Karpas-422 (cell line): ENCODE results near the gene RFX6. TPM values are rescaled to one million over a fixed set of nuclear protein-coding genes. Genes with fewer than 3 reads are reported as not detected.

Experiments used
- DNase-seq: peaks from one replicate; pipeline ENCODE4 v3.0.0-alpha.2; 2015
- H2AFZ ChIP-seq: fragments of 200-600 bp; sonication (generic); 2 replicates; pipeline ENCODE4 v1.6.1; 2014; ENCODE audit warnings: antibody characterized with exemption, low read length, mixed read lengths
- H3K27ac ChIP-seq: fragments of 200-600 bp; sonication (generic); 2 replicates; pipeline ENCODE4 v1.5.1; 2014; ENCODE audit warnings: mild to moderate bottlenecking, low read length, moderate library complexity
- H3K27me3 ChIP-seq: fragments of 200-600 bp; sonication (generic); 2 replicates; pipeline ENCODE4 v1.6.1; 2014; ENCODE audit warnings: low read length, mixed read lengths
- H3K36me3 ChIP-seq: fragments of 200-600 bp; sonication (generic); 2 replicates; pipeline ENCODE4 v1.6.1; 2014; ENCODE audit warnings: low read length, mixed read lengths; ENCODE audit not compliant: insufficient read depth
- H3K4me1 ChIP-seq: fragments of 200-600 bp; sonication (generic); 2 replicates; pipeline ENCODE4 v1.6.1; 2014; ENCODE audit warnings: mild to moderate bottlenecking, low read length, mixed read lengths
- H3K4me2 ChIP-seq: fragments of 200-600 bp; sonication (generic); 2 replicates; pipeline ENCODE4 v1.6.1; 2014; ENCODE audit warnings: low read length, low read depth, mild to moderate bottlenecking; ENCODE audit not compliant: poor library complexity, severe bottlenecking
- H3K4me3 ChIP-seq: fragments of 200-600 bp; sonication (generic); 2 replicates; pipeline ENCODE4 v1.5.1; 2014; ENCODE audit warnings: mild to moderate bottlenecking, antibody characterized with exemption, low read length, mixed read lengths
- H3K79me2 ChIP-seq: fragments of 200-600 bp; sonication (generic); 2 replicates; pipeline ENCODE4 v1.6.1; 2014; ENCODE audit warnings: mild to moderate bottlenecking, low read length, mixed read lengths
- H3K9ac ChIP-seq: fragments of 200-600 bp; sonication (generic); 2 replicates; pipeline ENCODE4 v1.6.0; 2014; ENCODE audit warnings: low read length
- H3K9me2 ChIP-seq: fragments of 200-600 bp; sonication (generic), shearing (Covaris generic); replicated peaks from 2 replicates; pipeline ENCODE4 v1.6.0; 2014; ENCODE audit warnings: mild to moderate bottlenecking, low read length, moderate library complexity; ENCODE audit not compliant: insufficient read depth
- H3K9me3 ChIP-seq: fragments of 300-700, 200-600 bp; sonication (generic); 2 replicates; pipeline ENCODE4 v1.6.1; 2014; ENCODE audit warnings: low read length, mixed read lengths
- H4K20me1 ChIP-seq: fragments of 200-600 bp; sonication (generic); 2 replicates; pipeline ENCODE4 v1.6.1; 2014; ENCODE audit warnings: mild to moderate bottlenecking, antibody characterized with exemption, low read length, low read depth; ENCODE audit not compliant: insufficient read depth
- total RNA-seq: library from RNA; depleted of rRNA; stranded (reverse); fragments of >200 nt; shearing (Covaris generic); gene quantifications from 2 replicates; pipeline ENCODE4 v1.2.3, GENCODE V29; 2014; ENCODE audit warnings: low replicate concordance

Gene RFX6
- total RNA-seq, 1 experiment from 2014 or later, result not detected

GRCh38 chr6:116884530-116884929 lies 7.5 kb downstream of the RFX6 start:
- Histone ChIP-seq H3K36me3 (no peaks in the 10 kb centered on the region), H3K4me1 (no peaks in the 10 kb centered on the region), H3K4me2 (no peak overlapping the region), H3K4me3 (no peak overlapping the region), H3K9me3 (no peaks in the 10 kb centered on the region), H3K79me2 (no peaks in the 10 kb centered on the region), H3K9me2 (no peaks in the 10 kb centered on the region), H3K27me3 (no peaks in the 10 kb centered on the region), H3K9ac (no peak overlapping the region), H3K27ac (no peak overlapping the region), H4K20me1 (no peaks in the 10 kb centered on the region), H2AFZ (no peak overlapping the region)
- DNase-seq, result no peak

DNA sequence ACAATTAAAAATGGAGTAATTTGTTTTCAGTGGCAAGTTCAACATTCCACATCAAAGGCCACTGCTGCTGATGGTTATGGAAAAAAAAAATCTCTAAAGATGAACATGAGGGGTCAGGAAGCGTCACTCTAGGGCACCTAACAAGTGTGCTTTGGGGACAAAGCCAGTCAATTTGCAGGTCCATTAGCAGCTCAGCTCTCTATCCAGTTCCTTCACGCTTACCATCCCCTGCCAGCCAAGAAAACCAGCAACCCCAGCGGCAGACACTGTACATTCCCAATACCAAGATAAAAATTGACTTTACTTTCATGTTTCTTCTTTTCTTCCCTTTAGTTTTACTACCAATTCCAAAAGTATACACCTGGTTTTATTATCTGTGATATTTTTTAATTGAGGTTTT lies 10.1 kb downstream of the RFX6 start:
- no peaks in the 10 kb centered on the region for H3K36me3 ChIP-seq
- H3K27ac ChIP-seq, result no peak overlapping the region
- no peaks in the 10 kb centered on the region for H3K27me3 ChIP-seq
- H3K4me3 ChIP-seq, result no peak overlapping the region
- DNase-seq, result no peak
- no peaks in the 10 kb centered on the region for H4K20me1 ChIP-seq
- H3K4me2 ChIP-seq, result no peak overlapping the region
- H3K4me1 ChIP-seq, result no peaks in the 10 kb centered on the region
- H3K79me2 ChIP-seq, result no peaks in the 10 kb centered on the region
- H2AFZ ChIP-seq, result no peak overlapping the region
- H3K9me3 ChIP-seq, result no peaks in the 10 kb centered on the region
- H3K9me2 ChIP-seq, result no peaks in the 10 kb centered on the region
- H3K9ac ChIP-seq, result no peak overlapping the region

GRCh38 chr6:116887894-116888293 lies 10.9 kb downstream of the RFX6 start:
- no peak overlapping the region for H3K9ac ChIP-seq
- no peaks in the 10 kb centered on the region for H3K4me1 ChIP-seq
- H4K20me1 ChIP-seq, result no peaks in the 10 kb centered on the region
- H3K4me3 ChIP-seq, result no peak overlapping the region
- no peak overlapping the region for H2AFZ ChIP-seq
- H3K27ac ChIP-seq, result no peak overlapping the region
- no peaks in the 10 kb centered on the region for H3K9me3 ChIP-seq
- H3K9me2 ChIP-seq, result no peaks in the 10 kb centered on the region
- no peaks in the 10 kb centered on the region for H3K36me3 ChIP-seq
- no peak for DNase-seq
- H3K4me2 ChIP-seq, result no peak overlapping the region
- no peaks in the 10 kb centered on the region for H3K27me3 ChIP-seq
- no peaks in the 10 kb centered on the region for H3K79me2 ChIP-seq

DNA sequence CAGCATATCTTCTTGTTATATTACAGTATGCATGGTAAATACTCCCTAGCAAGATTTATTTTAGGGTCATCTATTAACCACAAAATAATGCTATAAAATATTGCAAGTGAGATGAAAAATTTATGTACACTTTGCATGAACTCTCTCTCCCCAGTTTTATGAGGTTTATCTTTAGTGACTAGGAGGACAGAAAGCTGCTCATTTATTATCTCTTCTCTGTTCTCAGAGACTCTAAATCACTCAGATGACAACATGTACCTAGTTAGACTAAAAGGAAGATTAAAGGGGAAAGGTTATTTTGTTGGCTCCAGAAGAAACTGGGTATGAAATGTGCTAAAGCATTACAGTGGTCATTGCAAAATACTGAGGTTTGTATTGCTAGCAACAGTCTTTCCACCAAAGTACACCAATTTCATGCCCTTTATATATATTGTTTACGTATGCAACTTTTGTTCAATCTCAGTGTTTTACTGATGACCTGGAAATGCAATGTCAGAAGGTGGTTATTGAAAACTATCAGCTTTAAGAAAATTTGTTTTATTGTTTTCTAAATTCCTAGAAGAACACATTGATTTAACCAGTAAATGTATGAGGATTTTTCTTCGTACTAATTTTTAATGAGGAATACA lies 11.8 kb downstream of the RFX6 start:
- H3K4me2 ChIP-seq, result no peak overlapping the region
- H3K9me3 ChIP-seq, result no peaks in the 10 kb centered on the region
- H2AFZ ChIP-seq, result no peak overlapping the region
- no peaks in the 10 kb centered on the region for H4K20me1 ChIP-seq
- no peaks in the 10 kb centered on the region for H3K4me1 ChIP-seq
- no peaks in the 10 kb centered on the region for H3K36me3 ChIP-seq
- H3K9ac ChIP-seq, result no peak overlapping the region
- H3K79me2 ChIP-seq, result no peaks in the 10 kb centered on the region
- no peaks in the 10 kb centered on the region for H3K27me3 ChIP-seq
- H3K27ac ChIP-seq, result no peak overlapping the region
- H3K9me2 ChIP-seq, result no peaks in the 10 kb centered on the region
- no peak overlapping the region for H3K4me3 ChIP-seq
- DNase-seq, result no peak

- Histone ChIP-seq H3K36me3 (no peaks in the 10 kb centered on the region), H3K9me3 (no peaks in the 10 kb centered on the region), H3K79me2 (no peaks in the 10 kb centered on the region), H2AFZ (no peak overlapping the region), H3K9ac (no peak overlapping the region), H3K27me3 (no peaks in the 10 kb centered on the region), H3K27ac (no peak overlapping the region), H4K20me1 (no peaks in the 10 kb centered on the region), H3K4me1 (no peaks in the 10 kb centered on the region), H3K9me2 (no peaks in the 10 kb centered on the region), H3K4me3 (no peak overlapping the region), H3K4me2 (no peak overlapping the region)
- no peak for DNase-seq
Observed at GRCh38 chr6:116894669-116895068, 17.6 kb downstream of the RFX6 start.

DNA sequence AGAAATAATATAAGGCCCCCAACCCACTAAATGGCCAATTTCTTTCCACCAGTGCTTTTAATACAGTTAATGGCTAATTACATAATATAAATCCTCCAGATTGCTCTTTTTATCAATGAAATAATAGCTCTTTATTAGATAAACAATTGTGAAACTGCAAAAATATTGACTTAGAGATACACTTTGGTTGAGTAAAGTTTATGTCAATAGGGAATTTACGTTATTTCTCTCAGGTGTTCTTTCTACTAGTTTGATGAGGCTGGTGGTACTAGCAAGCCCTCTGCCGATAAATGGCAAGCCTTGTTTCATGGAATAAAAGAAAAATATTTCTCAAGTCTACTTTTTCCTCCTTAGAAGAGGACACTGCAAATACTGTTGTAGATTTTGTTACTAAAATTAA lies 18.9 kb downstream of the RFX6 start:
- Histone ChIP-seq H3K4me1 (no peaks in the 10 kb centered on the region), H3K36me3 (no peaks in the 10 kb centered on the region), H3K9ac (no peak overlapping the region), H3K4me3 (no peak overlapping the region), H3K79me2 (no peaks in the 10 kb centered on the region), H2AFZ (no peak overlapping the region), H3K4me2 (no peak overlapping the region), H4K20me1 (no peaks in the 10 kb centered on the region), H3K9me2 (no peaks in the 10 kb centered on the region), H3K9me3 (no peaks in the 10 kb centered on the region), H3K27me3 (no peaks in the 10 kb centered on the region; the same call in 1 of the 2 replicates), H3K27ac (no peak overlapping the region)
- no peak for DNase-seq

- H3K9ac ChIP-seq, result no peak overlapping the region
- H3K36me3 ChIP-seq, result no peaks in the 10 kb centered on the region
- no peak for DNase-seq
- no peaks in the 10 kb centered on the region for H4K20me1 ChIP-seq
- no peaks in the 10 kb centered on the region; the same call in 1 of the 2 replicates for H3K27me3 ChIP-seq
- H3K4me1 ChIP-seq, result no peaks in the 10 kb centered on the region
- H3K4me3 ChIP-seq, result no peak overlapping the region
- H3K27ac ChIP-seq, result no peak overlapping the region
- H2AFZ ChIP-seq, result no peak overlapping the region
- 0 out of 2 replicates have a peak, but pooled peaks cover 5% of the 10 kb centered on the region for H3K9me3 ChIP-seq
- no peaks in the 10 kb centered on the region for H3K9me2 ChIP-seq
- no peak overlapping the region for H3K4me2 ChIP-seq
- H3K79me2 ChIP-seq, result no peaks in the 10 kb centered on the region
Observed at GRCh38 chr6:116902634-116903033, 25.6 kb downstream of the RFX6 start.

- H3K9me2 ChIP-seq, result no peaks in the 10 kb centered on the region
- no peak overlapping the region for H3K4me3 ChIP-seq
- no peaks in the 10 kb centered on the region for H3K9me3 ChIP-seq
- H3K36me3 ChIP-seq, result no peaks in the 10 kb centered on the region
- H2AFZ ChIP-seq, result no peak overlapping the region; the same call in 1 of the 2 replicates
- no peak overlapping the region for H3K4me2 ChIP-seq
- DNase-seq, result no peak
- no peaks in the 10 kb centered on the region for H3K27me3 ChIP-seq
- H3K79me2 ChIP-seq, result no peaks in the 10 kb centered on the region
- no peak overlapping the region for H3K27ac ChIP-seq
- no peaks in the 10 kb centered on the region for H3K4me1 ChIP-seq
- H3K9ac ChIP-seq, result no peak overlapping the region
- no peaks in the 10 kb centered on the region for H4K20me1 ChIP-seq
Observed at GRCh38 chr6:116922853-116923548, 46.0 kb downstream of the RFX6 start.
